DMS 273 (cell line): ENCODE measurements around the gene KRT35.
A peak's percentile ranks its signal among the peaks of the same experiment; 100 is the strongest.

ENCODE experiments used
- DNase-seq: peaks from one replicate; lab custom pipeline; 2025; ENCODE audit not compliant: unreplicated experiment; lab: John Stamatoyannopoulos, UW

KRT35 gene

DNA sequence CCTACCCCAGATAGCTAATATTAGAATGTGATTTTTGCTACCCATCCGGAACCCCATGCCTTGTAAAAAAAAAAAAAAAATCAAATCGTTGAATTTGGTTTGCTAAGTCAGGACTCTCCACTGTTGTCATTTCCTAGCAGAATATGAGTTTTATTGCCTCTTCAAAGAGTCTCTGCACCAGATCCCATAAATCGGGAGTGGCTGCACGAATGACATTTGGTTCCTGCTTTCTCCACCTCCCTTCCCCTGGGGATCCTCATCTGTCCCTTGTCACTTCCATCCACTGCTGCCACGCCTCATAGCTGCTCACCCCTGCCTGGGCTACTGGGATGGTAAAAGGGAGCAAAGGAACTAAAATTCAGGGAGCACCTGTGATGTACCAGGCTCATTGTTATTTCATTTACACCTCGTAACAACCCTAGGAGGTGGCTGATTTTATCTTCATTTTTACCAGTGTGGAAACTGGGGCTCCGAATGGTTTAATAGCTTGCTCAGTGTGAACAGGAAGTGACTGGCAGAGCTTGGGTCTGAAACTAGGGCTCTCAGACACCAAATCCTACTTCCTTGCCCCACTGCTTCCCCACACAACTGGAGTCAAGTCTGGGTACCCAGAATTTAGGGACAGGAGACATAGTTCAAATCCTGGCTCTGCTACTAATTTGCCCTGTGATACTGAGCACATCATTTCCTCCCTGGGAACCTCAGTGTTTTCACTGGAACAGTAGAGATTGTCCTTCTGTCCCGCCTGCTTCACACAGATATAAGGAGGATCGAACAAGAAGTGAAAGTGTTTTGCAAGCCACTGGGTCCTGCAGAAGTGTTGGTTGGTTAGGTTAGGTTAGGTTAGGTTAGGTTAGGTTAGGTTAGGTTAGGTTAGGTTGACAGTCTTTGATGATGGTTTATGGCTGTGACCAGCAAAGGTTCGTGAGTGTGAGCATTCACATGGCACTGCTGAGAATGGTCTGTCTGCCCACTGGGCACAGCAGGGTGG, 9.3 kb upstream of the KRT35 start:
- no peak for DNase-seq

- no peak for DNase-seq
Measured at GRCh38 chr17:41489531-41489930, 8.6 kb upstream of the KRT35 start, which contains the start of gene KRT36. KRT36 (minus strand) TSS chr17:41489910; CDS start chr17:41489864, 46 bp downstream.

- DNase-seq: peak; percentile 49
Measured at GRCh38 chr17:41486809-41487530, 6.0 kb upstream of the KRT35 start.

GRCh38 chr17:41486316-41486715, 5.4 kb upstream of the KRT35 start:
- no peak for DNase-seq

DNA sequence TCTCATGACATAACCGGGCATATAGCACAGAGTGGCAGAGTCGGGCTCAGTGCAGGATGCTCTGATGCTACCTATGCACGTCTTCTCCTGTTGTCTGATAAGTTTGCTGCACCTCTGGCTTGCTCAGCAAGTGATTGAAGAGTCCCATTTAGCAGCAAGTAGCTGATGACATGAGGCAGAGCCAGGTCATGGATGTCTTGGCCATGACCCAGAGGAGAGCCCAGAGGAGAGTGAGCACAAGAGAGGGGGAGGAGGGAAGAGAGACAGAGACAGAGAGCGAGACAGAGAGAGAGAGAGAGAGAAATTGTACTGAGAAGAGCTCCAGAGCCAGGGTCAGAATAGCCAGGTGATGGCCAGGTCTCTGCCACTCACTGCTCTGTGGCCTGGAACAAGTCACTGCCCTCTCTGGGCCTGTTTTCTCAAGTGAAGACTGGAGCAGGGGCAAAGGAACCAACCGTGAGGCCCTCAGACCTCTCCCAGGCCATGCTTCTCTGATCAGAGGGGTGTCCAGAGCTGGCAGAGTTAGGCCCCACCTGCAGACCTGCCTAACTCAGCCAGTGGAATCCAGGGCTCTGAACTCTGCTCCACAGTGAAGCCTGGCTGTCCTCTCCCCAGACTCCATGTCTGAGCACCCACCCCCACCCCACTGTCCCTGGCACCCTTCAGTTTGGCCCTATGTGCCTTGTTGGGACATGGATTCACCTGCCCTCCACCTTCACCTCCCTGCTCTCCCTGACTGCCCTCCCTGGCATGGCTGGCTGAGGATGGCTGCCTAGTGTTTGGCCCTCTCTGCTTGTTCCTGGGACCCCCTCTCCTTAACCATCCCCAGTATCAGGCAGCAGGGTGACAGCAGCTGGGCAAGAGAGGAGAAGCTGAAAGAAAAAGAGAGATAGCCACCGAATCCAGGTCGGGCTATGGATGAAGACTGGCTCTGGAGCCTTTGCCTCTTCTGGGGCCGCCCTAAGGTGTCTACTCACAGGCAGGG, 4.3 kb upstream of the KRT35 start:
- no peak for DNase-seq

DNA sequence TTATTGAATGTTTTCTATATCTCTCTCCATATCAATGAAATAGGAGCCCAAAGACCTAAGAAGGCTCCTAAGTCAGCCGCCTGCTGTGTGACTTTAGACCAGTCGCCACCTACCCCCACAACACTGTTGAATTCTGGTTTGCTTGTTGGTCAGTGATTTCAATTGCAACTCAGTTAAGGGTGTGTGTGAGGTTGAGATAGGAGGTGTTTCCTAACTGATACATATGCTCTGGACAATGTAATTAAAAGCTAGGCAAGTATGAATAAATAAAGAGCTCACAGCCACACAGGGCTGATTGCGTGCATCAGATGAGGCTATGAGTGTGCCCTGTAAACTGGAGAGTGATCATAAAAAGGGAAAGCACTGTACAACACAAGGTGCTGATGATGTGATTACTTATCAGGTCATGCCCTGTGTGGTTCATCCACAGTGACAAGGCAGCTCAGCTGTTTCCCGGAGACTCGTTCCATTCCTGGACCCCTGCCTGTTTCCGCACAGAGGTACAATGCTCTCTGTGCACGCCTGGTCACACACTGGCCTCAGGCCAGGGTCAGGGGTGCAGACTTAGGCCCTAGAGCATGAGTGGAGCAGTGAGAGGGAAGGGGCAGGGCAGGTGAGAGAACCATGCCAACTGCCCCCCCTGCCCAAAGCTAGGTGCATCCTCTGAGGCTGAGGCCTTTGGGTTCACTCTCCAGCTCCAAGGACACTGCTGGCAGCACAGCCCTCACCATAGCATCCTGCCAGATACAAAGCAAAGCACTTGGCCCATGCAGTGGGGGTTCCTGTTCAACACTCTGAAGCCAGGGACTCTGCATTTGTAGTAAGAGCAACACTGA, 3.3 kb upstream of the KRT35 start:
- DNase-seq: no peak

DNA sequence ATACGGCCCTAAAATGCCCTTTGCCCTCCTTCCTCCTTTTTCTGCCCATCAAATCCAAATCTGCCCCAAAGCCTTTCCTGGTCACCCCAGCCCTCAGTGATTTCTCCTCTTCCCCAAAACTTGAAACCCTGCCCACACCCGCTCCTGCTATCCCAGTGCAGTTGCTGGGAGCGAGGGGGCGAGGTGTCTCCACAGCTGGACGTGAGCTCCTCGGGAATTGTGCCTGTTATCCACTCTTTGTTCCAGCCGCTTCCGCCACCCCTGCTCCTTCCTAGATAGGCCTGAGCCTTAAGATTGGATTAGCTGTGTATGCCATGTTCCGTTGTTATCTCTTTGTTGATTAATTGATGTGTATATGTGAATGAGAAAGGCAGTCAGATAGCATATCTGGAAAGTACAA, 2.6 kb upstream of the KRT35 start:
- DNase-seq: no peak

- DNase-seq: no peak
Measured at GRCh38 chr17:41480581-41480980, 370 bp downstream of the KRT35 start.

DNA sequence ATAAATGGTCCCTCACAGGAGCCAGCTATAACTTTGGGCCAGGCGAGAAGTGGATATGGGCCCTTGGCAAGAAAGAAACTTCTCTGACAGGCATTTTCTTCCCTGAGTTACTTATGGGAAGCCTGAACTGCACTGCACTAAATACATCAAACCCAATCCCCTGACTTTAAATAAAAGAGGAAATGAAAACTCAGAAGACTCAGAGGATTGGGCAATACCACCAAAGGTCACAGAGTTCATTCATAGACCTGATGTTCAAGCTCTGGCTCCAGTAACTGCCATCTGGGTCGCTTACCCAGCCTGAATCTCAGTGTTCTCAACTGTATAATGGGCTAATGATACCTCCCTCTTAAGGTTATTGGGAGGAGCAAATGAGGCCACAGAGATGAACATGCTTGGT, 815 bp downstream of the KRT35 start:
- DNase-seq: no peak

GRCh38 chr17:41478237-41478636, 2.7 kb downstream of the KRT35 start:
- no peak for DNase-seq

DNA sequence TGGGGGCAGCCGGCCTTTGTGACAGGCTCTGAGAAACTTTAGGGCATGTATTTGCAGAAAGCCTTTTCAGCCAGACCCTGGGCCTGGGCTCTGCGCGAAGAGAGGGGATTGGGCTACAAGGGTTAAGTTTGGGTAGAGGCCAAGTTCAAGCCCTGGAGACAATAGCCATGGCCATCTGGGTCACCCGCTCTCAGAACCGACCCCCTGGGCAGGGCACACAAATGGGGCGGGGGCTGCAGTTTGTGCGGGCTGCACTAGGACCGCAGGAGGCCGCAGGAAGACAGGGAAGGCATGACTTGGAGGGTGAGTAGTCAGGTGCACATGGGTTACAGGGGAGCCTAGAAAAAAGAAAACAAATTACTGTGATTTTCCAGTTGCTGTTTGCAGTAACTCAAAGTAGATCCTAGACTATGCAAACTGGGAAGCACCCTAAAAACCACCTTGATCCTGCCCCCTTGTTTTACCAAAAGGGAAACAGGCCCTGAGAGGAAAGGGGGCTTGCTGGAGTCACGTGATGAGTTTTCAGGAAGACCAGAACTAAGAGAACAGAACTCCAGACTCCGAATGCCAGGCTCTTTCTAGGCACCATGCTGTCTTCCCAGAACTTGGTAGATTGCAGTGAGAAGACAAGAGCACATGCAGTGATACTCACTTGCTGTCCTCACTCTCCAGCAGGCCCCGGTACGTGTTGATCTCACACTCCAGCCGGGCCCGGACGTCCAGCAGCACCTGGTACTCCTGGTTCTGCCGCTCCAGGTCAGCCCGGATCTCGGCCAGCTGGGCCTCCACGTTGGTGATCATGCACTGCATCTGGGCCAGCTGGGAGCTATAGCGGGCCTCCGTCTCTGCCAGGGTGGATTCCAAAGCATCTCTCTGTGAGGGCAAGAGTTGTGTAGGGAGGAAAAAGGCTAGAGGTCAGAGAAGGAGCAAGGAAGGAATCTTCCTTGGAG, 3.8 kb downstream of the KRT35 start:
- DNase-seq: no peak

- no peak for DNase-seq
Measured at GRCh38 chr17:41475421-41475820, 5.5 kb downstream of the KRT35 start.

GRCh38 chr17:41474863-41475262, 6.1 kb downstream of the KRT35 start:
- no peak for DNase-seq

DNA sequence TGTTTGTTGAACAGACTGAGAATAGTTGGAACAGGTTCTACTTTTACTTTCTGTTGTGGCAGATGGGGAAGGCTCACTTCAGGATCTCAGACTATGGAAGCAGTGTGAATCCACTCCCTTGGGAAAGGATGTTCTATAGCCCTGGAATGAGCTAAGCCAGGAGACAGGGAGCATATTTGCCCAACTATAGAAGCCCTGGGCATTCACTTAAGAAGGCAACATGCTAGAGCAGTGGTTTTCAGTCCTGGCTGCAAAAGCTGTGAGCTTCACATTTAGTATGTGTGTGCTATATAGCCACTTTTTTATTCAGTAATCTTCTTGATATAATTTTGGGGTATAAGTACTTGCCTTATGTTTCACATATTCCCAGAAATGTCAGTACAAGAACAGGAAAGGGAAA, 12.6 kb downstream of the KRT35 start:
- DNase-seq: no peak

DNA sequence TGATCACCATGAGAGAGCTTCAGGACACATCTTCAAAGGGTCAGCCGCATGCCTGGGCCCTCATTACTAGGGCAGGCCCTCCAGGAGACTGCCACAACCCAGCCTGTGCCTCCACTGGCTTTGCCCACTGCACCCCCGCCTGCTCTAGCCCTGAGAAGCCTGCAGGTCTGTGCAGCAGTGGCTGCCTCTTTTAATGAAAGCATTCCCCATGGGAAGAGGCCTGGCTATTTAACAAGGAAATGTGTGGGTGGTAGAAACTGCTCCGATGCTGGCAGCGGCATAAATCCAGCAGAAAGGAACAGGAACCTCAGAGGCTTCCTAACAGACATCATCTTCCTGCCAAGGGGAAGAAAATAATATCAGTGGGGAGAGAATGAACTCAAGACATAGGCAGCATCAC, 13.4 kb downstream of the KRT35 start:
- no peak for DNase-seq

DNA sequence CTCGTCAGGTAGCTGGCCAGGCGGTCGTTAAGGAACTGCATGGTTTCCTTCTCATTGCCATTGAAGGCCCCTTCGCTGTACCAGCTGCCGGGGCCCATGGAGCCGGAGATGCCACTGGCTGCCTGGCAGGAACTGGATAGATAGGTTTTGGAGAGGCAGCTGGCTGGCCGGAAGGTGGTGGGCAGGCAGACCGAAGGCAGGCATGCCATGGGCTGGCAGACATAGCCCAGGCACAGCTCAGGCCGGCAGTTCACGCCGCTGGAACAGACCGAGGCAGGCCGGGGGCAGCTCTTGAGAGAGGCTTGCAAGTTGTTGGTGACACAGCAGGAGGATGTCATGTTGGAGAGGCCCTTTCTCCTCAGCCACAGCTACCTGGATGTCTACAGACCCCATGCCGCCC, 14.0 kb downstream of the KRT35 start, which contains the start of gene KRT32:
TSS of gene KRT32 (minus strand) at position 399 of the 400 bp plus-strand sequence. CDS start at position 338, 61 bp downstream.
- no peak for DNase-seq

- peak; percentile 67 for DNase-seq
Measured at GRCh38 chr17:41464682-41465081, 16.3 kb downstream of the KRT35 start.

- no peak for DNase-seq
Measured at GRCh38 chr17:41464173-41464572, 16.8 kb downstream of the KRT35 start.

GRCh38 chr17:41463746-41464145, 17.2 kb downstream of the KRT35 start:
- no peak for DNase-seq
